Sigmoid colon (tissue), 7 donors: ENCODE data around the gene LUC7L. TPM values are rescaled to one million over a fixed set of nuclear protein-coding genes. Genes with fewer than 3 reads are reported as not detected.

ENCODE experiments used
- DNase-seq: peaks from one replicate; pipeline ENCODE4 v3.0.0-alpha.2; 2019
- H3K27ac ChIP-seq, 4 donors: fragments of 200-600 bp; sonication (generic); one replicate each; pipeline ENCODE4 v1.5.1; 2016 to 2019; ENCODE audit warnings: mild to moderate bottlenecking in 1 of 4
- H3K27me3 ChIP-seq, 3 donors: fragments of 200-600 bp; sonication (generic); one replicate each; pipeline ENCODE4 v1.5.1; 2019; ENCODE audit warnings: mild to moderate bottlenecking in 1 of 3
- H3K36me3 ChIP-seq, 4 donors: fragments of 200-600 bp; sonication (generic); one replicate each; pipeline ENCODE4 v1.5.1; 2016 to 2019
- H3K4me1 ChIP-seq, 4 donors: fragments of 200-600 bp; sonication (generic); one replicate each; pipeline ENCODE4 v1.5.1; 2017 to 2019
- H3K4me3 ChIP-seq, 4 donors: fragments of 200-600 bp; sonication (generic); one replicate each; pipeline ENCODE4 v1.5.1; 2017 to 2019; ENCODE audit warnings: mild to moderate bottlenecking in 2 of 4, moderate library complexity in 1 of 4
- H3K9me3 ChIP-seq, 4 donors: fragments of 200-600 bp in 3 of 4; sonication (generic) in 3 of 4; one replicate each; pipeline versions ENCODE4 v1.5.1 to v1.6.1; 2013 to 2019
- CTCF ChIP-seq, 4 experiments: fragments of 450-650 bp in 3 of 4; fragments of 200-600 bp in 1 of 4; IDR thresholded peaks; one replicate each; pipeline ENCODE4 v1.5.1; 2016 to 2019; ENCODE audit warnings: antibody characterized with exemption in 4 of 4, mild to moderate bottlenecking in 3 of 4, moderate library complexity in 2 of 4
- EP300 ChIP-seq, 4 donors: sonication (generic); formaldehyde crosslinking; IDR thresholded peaks; one replicate each; pipeline ENCODE4 v1.6.1; 2017; ENCODE audit warnings: antibody characterized with exemption in 4 of 4
- POLR2A ChIP-seq, 2 donors: fragments of 450-650 bp; IDR thresholded peaks; one replicate each; pipeline ENCODE4 v1.6.1; 2016; ENCODE audit warnings: antibody characterized with exemption in 2 of 2, mild to moderate bottlenecking in 2 of 2, moderate library complexity in 2 of 2
- POLR2AphosphoS5 ChIP-seq, 4 donors: sonication (generic); formaldehyde crosslinking; IDR thresholded peaks; one replicate each; pipeline ENCODE4 v1.6.1; 2017; ENCODE audit warnings: antibody characterized with exemption in 4 of 4
- WGBS, 2 donors: extraction: QIAGEN DNeasy Blood & Tissue Kit; methylation state at CpG; one replicate each; pipeline ENCODE4 v1.1.7; 2013; 5-methylcytosine and 5-hydroxymethylcytosine counted together
- intact Hi-C: fragments of 100-400 bp; cut with DNase I; formaldehyde crosslinking; loops from one replicate; pipeline ENCODE4 v1.15.1; 2023
- polyA plus RNA-seq, 3 donors: library from polyadenylated mRNA; stranded (reverse); fragments of 200-250 nt; gene quantifications; one replicate each; pipeline ENCODE4 v1.2.3, GENCODE V29; 2013
- total RNA-seq, 4 donors: library from RNA; depleted of rRNA; stranded (reverse); fragments of >200 nt; gene quantifications; one replicate each; pipeline ENCODE4 v1.1.0, GENCODE V29; 2016
- donor health status: healthy with polysubstance abuse.
- donor health status: Bipolar disorder and iron deficiency.
- donor health status: healthy.

The LUC7L gene
- total and polyA plus RNA-seq, 7 donors: 21.0 to 138 (median 55.8) TPM

- Histone ChIP-seq H3K4me1 (no peaks in the 10 kb centered on the region), H3K4me3 (no peak overlapping the region), H3K27ac (no peak overlapping the region), H3K36me3 (peaks cover 36 to 52% (median 39%) of the 10 kb centered on the region in 4 donors), H3K27me3 (no peaks in the 10 kb centered on the region), H3K9me3 (no peaks in the 10 kb centered on the region)
- DNase-seq: no peak
- TF ChIP-seq POLR2AphosphoS5 (IDR thresholded peaks at IDR 0.05): no peak
- no peak for TF ChIP-seq POLR2A (IDR thresholded peaks at IDR 0.05)
- no peak for TF ChIP-seq EP300 (IDR thresholded peaks at IDR 0.05)
- no peak for TF ChIP-seq CTCF (IDR thresholded peaks at IDR 0.05)
- WGBS, 2 donors: 90 to 94% methylated on average over 14 of the region's 14 CpGs
- intact Hi-C loops: no loop called here
Measured at GRCh38 chr16:265002-265529, 35.8 kb upstream of the LUC7L start.

- H3K27me3 ChIP-seq: no peaks in the 10 kb centered on the region
- no peak for DNase-seq
- H3K27ac ChIP-seq: no peak overlapping the region
- intact Hi-C loops: no loop called here
- H3K4me3 ChIP-seq: no peak overlapping the region
- no peak for TF ChIP-seq EP300 (IDR thresholded peaks at IDR 0.05)
- no peak for TF ChIP-seq POLR2AphosphoS5 (IDR thresholded peaks at IDR 0.05)
- no peak for TF ChIP-seq CTCF (IDR thresholded peaks at IDR 0.05)
- no peak for TF ChIP-seq POLR2A (IDR thresholded peaks at IDR 0.05)
- no peaks in the 10 kb centered on the region for H3K9me3 ChIP-seq
- peaks cover 40 to 57% (median 45%) of the 10 kb centered on the region in 4 donors for H3K36me3 ChIP-seq
- WGBS, 2 donors: 92 to 93% methylated on average over 23 of the region's 23 CpGs
- no peaks in the 10 kb centered on the region for H3K4me1 ChIP-seq
Measured at GRCh38 chr16:264440-264951, 35.2 kb upstream of the LUC7L start.

- DNase-seq: no peak
- no peak overlapping the region for H3K27ac ChIP-seq
- H3K9me3 ChIP-seq: no peaks in the 10 kb centered on the region
- 92 to 94% methylated on average over 17 of the region's 17 CpGs for WGBS, 2 donors
- no peaks in the 10 kb centered on the region for H3K4me1 ChIP-seq
- H3K36me3 ChIP-seq: peaks cover 40 to 63% (median 47%) of the 10 kb centered on the region in 4 donors
- TF ChIP-seq POLR2A (IDR thresholded peaks at IDR 0.05) (no peak), EP300 (IDR thresholded peaks at IDR 0.05) (no peak), POLR2AphosphoS5 (IDR thresholded peaks at IDR 0.05) (no peak), CTCF (IDR thresholded peaks at IDR 0.05) (no peak)
- no peaks in the 10 kb centered on the region for H3K27me3 ChIP-seq
- no peak overlapping the region for H3K4me3 ChIP-seq
- intact Hi-C loops: no loop called here
Measured at GRCh38 chr16:263944-264343, 34.7 kb upstream of the LUC7L start.

GRCh38 chr16:263182-263774 is 34.0 kb upstream of the LUC7L start:
- H3K36me3 ChIP-seq: peaks cover 40 to 68% (median 47%) of the 10 kb centered on the region in 4 donors
- H3K27me3 ChIP-seq: no peaks in the 10 kb centered on the region
- 94 to 97% methylated on average over 35 of the region's 35 CpGs for WGBS, 2 donors
- no peak overlapping the region for H3K27ac ChIP-seq
- intact Hi-C loops: no loop called here
- H3K9me3 ChIP-seq: no peaks in the 10 kb centered on the region
- TF ChIP-seq CTCF (IDR thresholded peaks at IDR 0.05): no peak
- TF ChIP-seq POLR2AphosphoS5 (IDR thresholded peaks at IDR 0.05): no peak
- no peak for TF ChIP-seq POLR2A (IDR thresholded peaks at IDR 0.05)
- TF ChIP-seq EP300 (IDR thresholded peaks at IDR 0.05): no peak
- H3K4me1 ChIP-seq: no peaks in the 10 kb centered on the region
- DNase-seq: no peak
- H3K4me3 ChIP-seq: no peak overlapping the region
